Naive thymus-derived CD4-positive, alpha-beta T cell (primary cell): ENCODE data around the gene ANXA8. TPM values are rescaled to one million over a fixed set of nuclear protein-coding genes. Genes with fewer than 3 reads are reported as not detected.
"Not testable (repeated sequence)": the region's sequence is repeated elsewhere in the genome, so short reads cannot be mapped to it uniquely, and the experiment has no call there.

Experiments used
- ATAC-seq: fragments of 150-1000 bp; cut with Tn5 transposase; 2 replicates; pipeline ENCODE4 v1.10.0; 2021; ENCODE audit warnings: mild to moderate bottlenecking, moderate library complexity
- CTCF ChIA-PET: fragments of 350-600 bp; sonication (Branson Sonifier 250); formaldehyde crosslinking; loops from one replicate; lab custom pipeline; 2021; ENCODE audit warnings: antibody characterized with exemption; lab: Charles Lee
- POLR2A ChIA-PET: fragments of 350-600 bp; sonication (Branson Sonifier 250); formaldehyde crosslinking; loops from one replicate; lab custom pipeline; 2021; ENCODE audit warnings: antibody characterized with exemption, inconsistent platforms; lab: Charles Lee
- DNase-seq, 9 donors: peaks; one replicate each; pipeline versions ENCODE4 v3.0.0 to v3.0.0-alpha.2; 2020 to 2022; ENCODE audit warnings: mixed read lengths in 1 of 9
- H3K27ac ChIP-seq: one replicate; pipeline ENCODE4 v1.7.0; 2013; ENCODE audit warnings: mild to moderate bottlenecking, low read depth, low read length, moderate library complexity
- H3K27me3 ChIP-seq, 2 donors: one replicate each; pipeline ENCODE4 v1.7.0; 2013; ENCODE audit warnings: low read length in 2 of 2, mild to moderate bottlenecking in 2 of 2, moderate library complexity in 2 of 2; ENCODE audit not compliant: control insufficient read depth in 2 of 2, insufficient read depth in 2 of 2
- H3K36me3 ChIP-seq, 3 experiments: 1 replicate in 2 of 3; 2 replicates in 1 of 3; pipeline ENCODE4 v1.7.0; 2013; ENCODE audit warnings: low read length in 3 of 3, mild to moderate bottlenecking in 3 of 3, moderate library complexity in 1 of 3; ENCODE audit not compliant: insufficient read depth in 3 of 3, control insufficient read depth in 2 of 3
- H3K4me1 ChIP-seq, 2 donors: one replicate each; pipeline ENCODE4 v1.7.0; 2013; ENCODE audit warnings: low read length in 2 of 2, mild to moderate bottlenecking in 2 of 2, moderate library complexity in 1 of 2; ENCODE audit not compliant: control insufficient read depth in 2 of 2, insufficient read depth in 2 of 2
- H3K4me3 ChIP-seq: 2 replicates; pipeline ENCODE4 v1.7.0; 2013; ENCODE audit warnings: mild to moderate bottlenecking, low read length
- H3K9me3 ChIP-seq, 3 experiments: 1 replicate in 2 of 3; 2 replicates in 1 of 3; pipeline ENCODE4 v1.7.0; 2013; ENCODE audit warnings: low read length in 3 of 3; ENCODE audit not compliant: control insufficient read depth in 2 of 3
- H3K27ac Mint-ChIP-seq, 9 donors: one replicate each; pipeline ENCODE4 v1.8.0; 2020 to 2022; ENCODE audit warnings: mixed read lengths in 9 of 9, mild to moderate bottlenecking in 8 of 9, moderate library complexity in 5 of 9, inconsistent platforms in 2 of 9
- H3K27me3 Mint-ChIP-seq, 5 donors: one replicate each; pipeline ENCODE4 v1.8.0; 2021 to 2022; ENCODE audit warnings: mixed read lengths in 5 of 5, mild to moderate bottlenecking in 1 of 5
- H3K36me3 Mint-ChIP-seq, 5 donors: one replicate each; pipeline ENCODE4 v1.8.0; 2020 to 2022; ENCODE audit warnings: mixed read lengths in 5 of 5, mild to moderate bottlenecking in 3 of 5, inconsistent platforms in 1 of 5
- H3K4me1 Mint-ChIP-seq, 7 donors: one replicate each; pipeline ENCODE4 v1.8.0; 2020 to 2022; ENCODE audit warnings: mixed read lengths in 7 of 7, mild to moderate bottlenecking in 3 of 7, inconsistent platforms in 1 of 7
- H3K4me3 Mint-ChIP-seq, 10 donors: one replicate each; pipeline ENCODE4 v1.8.0; 2020 to 2022; ENCODE audit warnings: mild to moderate bottlenecking in 10 of 10, mixed read lengths in 10 of 10, moderate library complexity in 6 of 10, inconsistent platforms in 2 of 10
- H3K9me3 Mint-ChIP-seq, 11 donors: one replicate each; pipeline ENCODE4 v1.8.0; 2020 to 2022; ENCODE audit warnings: mixed read lengths in 11 of 11, mild to moderate bottlenecking in 4 of 11, inconsistent platforms in 1 of 11, moderate library complexity in 1 of 11
- intact Hi-C, 2 donors: fragments of 100-400 bp; cut with micrococcal nuclease; formaldehyde crosslinking; loops; one replicate each; pipeline ENCODE4 v1.15.1; 2023
- polyA plus RNA-seq, 2 donors: library from polyadenylated mRNA; unstranded; fragments of 300-500 nt; fragmentation: Illumina TruSeq; gene quantifications; one replicate each; pipeline ENCODE4 v1.2.3, GENCODE V29; 2021
- total RNA-seq, 6 experiments: library from RNA in 5 of 6; stranded (reverse) in 5 of 6; gene quantifications; 1 replicate in 5 of 6; 2 replicates in 1 of 6; pipeline ENCODE4 v1.2.3 and lab custom pipeline; 2021 to 2026

ANXA8 gene, protein sequence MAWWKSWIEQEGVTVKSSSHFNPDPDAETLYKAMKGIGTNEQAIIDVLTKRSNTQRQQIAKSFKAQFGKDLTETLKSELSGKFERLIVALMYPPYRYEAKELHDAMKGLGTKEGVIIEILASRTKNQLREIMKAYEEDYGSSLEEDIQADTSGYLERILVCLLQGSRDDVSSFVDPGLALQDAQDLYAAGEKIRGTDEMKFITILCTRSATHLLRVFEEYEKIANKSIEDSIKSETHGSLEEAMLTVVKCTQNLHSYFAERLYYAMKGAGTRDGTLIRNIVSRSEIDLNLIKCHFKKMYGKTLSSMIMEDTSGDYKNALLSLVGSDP
- under 1 TPM in 1 of 5 experiments, not detected in 4; 0.63 TPM for total RNA-seq
- polyA plus RNA-seq = not detected
- not detected for total RNA-seq (lab: John Stamatoyannopoulos, UW)

DNA sequence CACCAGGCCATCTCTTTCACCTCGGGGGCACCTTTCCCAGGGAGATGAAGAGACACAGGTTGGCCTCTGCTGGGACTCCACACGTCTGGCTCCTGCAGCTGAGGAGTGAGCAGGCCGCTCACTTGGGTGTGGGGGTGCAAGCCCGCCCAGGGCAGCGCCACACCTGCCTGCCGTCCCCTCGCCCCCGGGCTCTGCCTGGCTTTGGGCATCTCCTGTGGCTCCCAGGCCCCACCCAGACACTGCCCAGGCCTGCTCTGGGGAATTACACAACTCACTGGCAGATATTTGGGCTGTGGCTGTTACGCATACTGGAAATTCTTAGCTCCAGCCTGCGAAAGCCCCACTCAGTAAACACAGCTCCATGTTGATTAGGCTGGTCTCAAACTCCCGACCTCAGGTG is at the start of gene ANXA8:
TSS of gene ANXA8 (minus strand) at position 193 of the 400 bp plus-strand sequence. CDS start at position 11, 182 bp downstream.
- H3K27ac Mint-ChIP-seq, H3K27me3 ChIP-seq, H3K27me3 Mint-ChIP-seq, ATAC-seq, H3K36me3 ChIP-seq, H3K4me3 ChIP-seq, intact Hi-C loops, H3K9me3 ChIP-seq, DNase-seq, POLR2A ChIA-PET, H3K27ac ChIP-seq, H3K4me1 Mint-ChIP-seq, H3K4me3 Mint-ChIP-seq, H3K36me3 Mint-ChIP-seq, H3K4me1 ChIP-seq, H3K9me3 Mint-ChIP-seq, CTCF ChIA-PET: not testable (repeated sequence)

DNA sequence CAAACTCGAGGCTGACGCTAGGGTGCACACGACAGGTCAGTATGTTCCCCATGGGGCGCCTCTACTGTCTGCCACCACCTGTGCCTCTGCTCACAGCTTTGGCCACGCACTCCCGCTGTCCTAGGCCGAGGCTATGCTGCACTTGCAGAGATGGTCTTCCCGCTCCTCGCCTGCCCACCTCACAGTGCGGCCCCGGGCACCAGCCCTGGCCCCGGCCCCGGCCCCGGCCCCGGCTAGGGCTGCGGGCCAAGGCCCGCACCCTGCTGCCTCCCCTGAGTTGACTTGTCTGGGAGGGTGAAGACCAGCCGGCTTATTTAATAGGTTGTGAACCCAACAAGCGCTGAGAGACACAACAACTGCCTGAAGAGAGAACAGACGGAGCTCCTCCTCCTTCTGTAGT is 39.6 kb upstream of the ANXA8 start, which contains the start of gene AGAP9:
TSS of gene AGAP9 (minus strand) at position 164 of the 400 bp plus-strand sequence. CDS start at position 52, 112 bp downstream.
- CTCF ChIA-PET = not testable (repeated sequence)

DNA sequence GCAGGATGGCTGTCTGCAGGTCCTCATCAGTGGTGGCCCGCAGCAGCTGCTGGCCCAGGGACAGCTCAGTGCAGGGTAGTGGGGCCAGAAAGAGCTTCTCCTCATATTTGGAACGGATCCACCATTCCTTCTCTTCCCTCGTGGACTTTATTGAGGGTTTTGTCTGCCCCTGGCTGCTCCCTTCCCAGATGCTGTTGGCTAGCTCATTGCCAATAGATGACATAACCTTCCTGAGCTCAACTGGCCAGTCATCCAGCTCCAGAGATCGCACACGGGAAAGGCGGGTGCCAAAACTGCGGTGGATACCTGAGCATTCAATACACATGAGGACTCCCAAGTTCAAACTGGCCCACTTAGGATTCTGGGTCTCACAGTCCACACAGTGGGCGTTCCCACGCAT is 18.4 kb upstream of the ANXA8 start:
- H3K9me3 ChIP-seq, H3K27ac Mint-ChIP-seq, H3K27me3 ChIP-seq, H3K27me3 Mint-ChIP-seq, intact Hi-C loops, H3K9me3 Mint-ChIP-seq, H3K4me3 Mint-ChIP-seq, ATAC-seq, DNase-seq, H3K4me3 ChIP-seq, CTCF ChIA-PET, POLR2A ChIA-PET, H3K4me1 Mint-ChIP-seq, H3K36me3 Mint-ChIP-seq, H3K4me1 ChIP-seq, H3K36me3 ChIP-seq, H3K27ac ChIP-seq: not testable (repeated sequence)

More for the DNA sequence above, 39.6 kb upstream of the ANXA8 start, which contains the start of gene AGAP9:
- H3K9me3 ChIP-seq, DNase-seq, intact Hi-C loops, H3K27ac Mint-ChIP-seq, H3K27ac ChIP-seq, H3K36me3 ChIP-seq, H3K9me3 Mint-ChIP-seq, POLR2A ChIA-PET, ATAC-seq, H3K4me1 Mint-ChIP-seq, H3K4me3 ChIP-seq, H3K4me3 Mint-ChIP-seq, H3K4me1 ChIP-seq, H3K27me3 Mint-ChIP-seq, H3K36me3 Mint-ChIP-seq, H3K27me3 ChIP-seq: not testable (repeated sequence)

DNA sequence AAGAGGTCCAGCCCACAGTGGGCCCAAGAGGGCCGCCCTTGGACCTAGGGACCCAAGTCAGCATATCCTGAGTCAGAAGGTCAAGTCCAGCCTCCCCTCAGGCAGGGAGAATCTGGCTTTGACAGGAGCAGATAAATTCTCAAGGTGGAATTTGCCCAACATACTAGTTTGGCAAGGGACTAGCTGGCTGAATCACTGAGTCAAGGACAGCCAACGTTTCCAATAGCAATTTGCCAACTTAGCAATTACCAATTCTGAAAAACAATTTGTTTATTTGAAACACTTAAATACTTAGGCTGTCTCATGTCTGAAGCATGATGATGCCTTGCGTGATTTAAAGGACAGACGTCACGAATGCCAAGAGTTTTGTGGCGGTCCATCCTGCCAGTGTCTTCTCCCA is 10.3 kb upstream of the ANXA8 start:
- H3K27me3 ChIP-seq, H3K36me3 ChIP-seq, H3K27ac Mint-ChIP-seq, intact Hi-C loops, H3K9me3 ChIP-seq, CTCF ChIA-PET, ATAC-seq, POLR2A ChIA-PET, H3K9me3 Mint-ChIP-seq, H3K36me3 Mint-ChIP-seq, H3K4me3 ChIP-seq, DNase-seq, H3K4me3 Mint-ChIP-seq, H3K27ac ChIP-seq, H3K4me1 Mint-ChIP-seq, H3K4me1 ChIP-seq, H3K27me3 Mint-ChIP-seq: not testable (repeated sequence)

DNA sequence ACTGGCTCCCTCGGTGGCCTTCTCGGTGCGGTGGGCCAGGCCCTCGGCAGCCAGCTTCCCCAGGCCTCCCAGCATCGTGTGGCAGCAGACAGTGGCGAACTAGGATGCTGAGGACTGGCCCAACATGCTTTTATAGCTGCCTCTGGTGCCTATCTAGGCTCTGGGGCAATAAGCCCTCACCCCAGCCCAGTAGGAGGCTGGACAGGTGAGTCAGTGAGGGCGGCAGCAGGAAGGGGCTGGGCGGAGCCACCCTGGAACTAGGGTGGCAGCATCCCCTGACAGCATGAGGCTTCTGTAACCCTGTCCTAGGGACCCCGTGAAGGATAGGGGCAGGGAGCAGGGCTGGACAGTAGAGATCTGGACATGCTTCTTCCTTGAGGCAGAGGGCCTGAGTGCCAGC is 7.7 kb upstream of the ANXA8 start, which contains the start of gene FAM25G:
TSS of gene FAM25G (minus strand) at position 101 of the 400 bp plus-strand sequence. CDS start at position 75, 26 bp downstream.
- H3K27ac Mint-ChIP-seq, DNase-seq, H3K4me3 ChIP-seq, H3K36me3 ChIP-seq, H3K27ac ChIP-seq, H3K4me3 Mint-ChIP-seq, H3K4me1 Mint-ChIP-seq, H3K36me3 Mint-ChIP-seq, intact Hi-C loops, H3K9me3 ChIP-seq, H3K27me3 Mint-ChIP-seq, ATAC-seq, H3K27me3 ChIP-seq, POLR2A ChIA-PET, CTCF ChIA-PET, H3K9me3 Mint-ChIP-seq, H3K4me1 ChIP-seq: not testable (repeated sequence)

DNA sequence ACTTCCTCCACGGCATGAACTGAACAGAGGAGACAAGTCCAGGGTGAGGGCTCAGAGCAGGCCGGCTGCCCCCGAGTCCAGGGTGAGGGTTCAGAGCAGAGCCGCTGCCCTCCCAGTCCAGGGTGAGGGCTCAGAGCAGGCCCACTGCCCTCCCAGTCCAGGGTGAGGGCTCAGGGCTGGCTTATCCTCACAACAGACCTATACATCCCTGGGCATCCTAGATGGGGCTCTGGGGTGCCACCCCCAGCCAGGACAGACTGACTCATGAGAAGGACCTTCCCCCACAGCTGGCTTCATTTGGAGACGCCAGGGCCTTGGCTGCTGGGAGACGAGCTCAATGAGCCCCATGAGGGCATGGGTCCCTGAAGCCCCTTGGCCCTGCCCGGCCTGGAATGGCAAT is 5.7 kb upstream of the ANXA8 start:
- H3K27me3 Mint-ChIP-seq, H3K4me3 ChIP-seq, POLR2A ChIA-PET, H3K9me3 ChIP-seq, H3K27ac Mint-ChIP-seq, DNase-seq, ATAC-seq, intact Hi-C loops, H3K9me3 Mint-ChIP-seq, H3K4me3 Mint-ChIP-seq, H3K4me1 Mint-ChIP-seq, H3K27ac ChIP-seq, CTCF ChIA-PET, H3K36me3 Mint-ChIP-seq, H3K27me3 ChIP-seq, H3K4me1 ChIP-seq, H3K36me3 ChIP-seq: not testable (repeated sequence)

DNA sequence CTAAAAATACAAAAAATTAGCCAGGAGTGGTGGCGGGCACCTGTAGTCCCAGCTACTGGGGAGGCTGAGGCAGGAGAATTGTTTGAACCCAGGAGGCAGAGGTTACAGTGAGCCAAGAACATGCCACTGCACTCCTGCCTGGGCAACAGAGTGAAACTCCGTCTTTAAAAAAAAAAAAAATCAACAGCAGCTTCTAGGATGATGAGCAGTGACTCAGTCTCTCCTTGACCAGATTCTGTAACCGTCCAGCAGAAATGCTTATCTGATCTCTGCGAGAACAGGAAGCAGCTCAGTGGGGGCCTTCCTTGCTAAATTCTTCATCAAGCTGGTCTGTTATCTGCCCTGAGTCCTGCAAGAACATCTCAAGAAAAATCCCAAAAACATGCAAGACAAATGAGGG is 2.0 kb upstream of the ANXA8 start:
- H3K9me3 Mint-ChIP-seq, H3K4me1 Mint-ChIP-seq, DNase-seq, CTCF ChIA-PET, H3K27me3 Mint-ChIP-seq, ATAC-seq, H3K9me3 ChIP-seq, H3K4me3 Mint-ChIP-seq, H3K27ac Mint-ChIP-seq, H3K36me3 Mint-ChIP-seq, H3K4me1 ChIP-seq, POLR2A ChIA-PET, H3K4me3 ChIP-seq, H3K36me3 ChIP-seq, H3K27ac ChIP-seq, intact Hi-C loops, H3K27me3 ChIP-seq: not testable (repeated sequence)
